ENCODE data around the gene DLK1. TPM values are rescaled to one million over a fixed set of nuclear protein-coding genes. Genes with fewer than 3 reads are reported as not detected.

DLK1 gene
- total and polyA plus RNA-seq, 2 of the 13 experiments (the other 11 are each of a cell fraction or from before 2014, with no cell fraction given) = 95.5 to 312 TPM

- CTCF ChIA-PET (ENCODE audit: low intra/inter-chr PET ratio, low total read pairs) = no interaction called here
- no TSS peak for BruUV-seq (replicated peaks)
- no peak overlapping the region for H3K4me2 ChIP-seq (ENCODE audit: low read depth, low read length)
- WGBS (ENCODE audit: low lambda C conversion rate) = 86% methylated on average over 8 of the region's 11 CpGs
- in situ Hi-C loops (cut with HindIII; ENCODE audit: extremely low pct_ligation_motif_present, low pct_unique_long_range_greater_than_20kb) (no loop called here), intact Hi-C loops (cut with micrococcal nuclease; ENCODE audit: unreplicated experiment) (no loop called here)
- H2AFZ ChIP-seq (ENCODE audit: low read length) = no peak overlapping the region
- FAIRE-seq (no peak), ATAC-seq (no peak), DNase-seq (ENCODE audit: low spot score) (no peak)
- H3K9ac ChIP-seq (ENCODE audit: insufficient read depth, low read depth, low read length) = no peak overlapping the region
- H3K9me3 ChIP-seq (ENCODE audit: low read length) = peaks cover 9% of the 10 kb centered on the region
- H3K4me1 ChIP-seq (ENCODE audit: insufficient read depth, low read length) = peaks cover 74% of the 10 kb centered on the region
- TF ChIP-seq ESRRA (CRISPR knock-in tag; IDR thresholded peaks at IDR 0.05; ENCODE audit: low read depth) (no peak), ZNF576 (CRISPR knock-in tag; IDR thresholded peaks at IDR 0.05) (no peak), ZNF598 (CRISPR knock-in tag; IDR thresholded peaks at IDR 0.05; ENCODE audit: borderline replicate concordance) (no peak), ZNF672 (CRISPR knock-in tag; IDR thresholded peaks at IDR 0.05) (no peak), RFX3 (CRISPR knock-in tag; IDR thresholded peaks at IDR 0.05) (no peak), SAFB2 (CRISPR knock-in tag; IDR thresholded peaks at IDR 0.05; ENCODE audit: borderline replicate concordance, low read depth) (no peak), ZNF256 (CRISPR knock-in tag; conservative IDR thresholded peaks at IDR 0.05) (no peak), ZNF367 (CRISPR knock-in tag; IDR thresholded peaks at IDR 0.05; ENCODE audit: borderline replicate concordance) (no peak), ZNF7 (CRISPR knock-in tag; IDR thresholded peaks at IDR 0.05) (no peak), ZNF782 (CRISPR knock-in tag; IDR thresholded peaks at IDR 0.05; ENCODE audit: borderline replicate concordance) (no peak), ELF4 (CRISPR knock-in tag; IDR thresholded peaks at IDR 0.05; ENCODE audit: borderline replicate concordance) (no peak), IRF2 (CRISPR knock-in tag; IDR thresholded peaks at IDR 0.05) (no peak), ZNF232 (CRISPR knock-in tag; IDR thresholded peaks at IDR 0.05; ENCODE audit: borderline replicate concordance) (no peak), ARNTL (CRISPR knock-in tag; IDR thresholded peaks at IDR 0.05) (no peak), HDAC6 (IDR thresholded peaks at IDR 0.05; ENCODE audit: low read depth, low read length) (no peak), KIAA2018 (CRISPR knock-in tag; IDR thresholded peaks at IDR 0.05; ENCODE audit: borderline replicate concordance) (no peak), MYC (CRISPR knock-in tag; IDR thresholded peaks at IDR 0.05; ENCODE audit: borderline replicate concordance) (no peak), NFRKB (IDR thresholded peaks at IDR 0.05) (no peak)
- H4K20me1 ChIP-seq (ENCODE audit: insufficient read depth, low read length) = no peaks in the 10 kb centered on the region
- POLR2A ChIA-PET = no interaction called here
- no peak overlapping the region for H3K27ac ChIP-seq (ENCODE audit: extremely low read length, insufficient read depth, low read length)
- H3K4me3 ChIP-seq (replicated peaks in 1 of 3; ENCODE audit: insufficient read depth in 1 of 3, low read depth in 2 of 3, low read length in 3 of 3) = no peak overlapping the region
- no peaks in the 10 kb centered on the region for H3K27me3 ChIP-seq (ENCODE audit: control insufficient read depth in 1 of 2, insufficient read depth in 2 of 2, low read length in 2 of 2)
- H3K36me3 ChIP-seq (replicated peaks in 1 of 2; ENCODE audit: control insufficient read depth in 1 of 2, insufficient read depth in 2 of 2, low read length in 2 of 2) = no peaks in the 10 kb centered on the region
- no peaks in the 10 kb centered on the region for H3K79me2 ChIP-seq (ENCODE audit: insufficient read depth, low read length)
Measured at GRCh38 chr14:100786131-100786530, 59.4 kb downstream of the DLK1 start.
